Fibroblast of skin of left biceps (primary cell): ENCODE results near the gene OPN4.

Experiments used
- DNase-seq, 2 experiments: peaks; one replicate each; pipeline ENCODE4 v3.0.0-alpha.2; 2013; ENCODE audit warnings: low read depth in 2 of 2

Gene OPN4

DNA sequence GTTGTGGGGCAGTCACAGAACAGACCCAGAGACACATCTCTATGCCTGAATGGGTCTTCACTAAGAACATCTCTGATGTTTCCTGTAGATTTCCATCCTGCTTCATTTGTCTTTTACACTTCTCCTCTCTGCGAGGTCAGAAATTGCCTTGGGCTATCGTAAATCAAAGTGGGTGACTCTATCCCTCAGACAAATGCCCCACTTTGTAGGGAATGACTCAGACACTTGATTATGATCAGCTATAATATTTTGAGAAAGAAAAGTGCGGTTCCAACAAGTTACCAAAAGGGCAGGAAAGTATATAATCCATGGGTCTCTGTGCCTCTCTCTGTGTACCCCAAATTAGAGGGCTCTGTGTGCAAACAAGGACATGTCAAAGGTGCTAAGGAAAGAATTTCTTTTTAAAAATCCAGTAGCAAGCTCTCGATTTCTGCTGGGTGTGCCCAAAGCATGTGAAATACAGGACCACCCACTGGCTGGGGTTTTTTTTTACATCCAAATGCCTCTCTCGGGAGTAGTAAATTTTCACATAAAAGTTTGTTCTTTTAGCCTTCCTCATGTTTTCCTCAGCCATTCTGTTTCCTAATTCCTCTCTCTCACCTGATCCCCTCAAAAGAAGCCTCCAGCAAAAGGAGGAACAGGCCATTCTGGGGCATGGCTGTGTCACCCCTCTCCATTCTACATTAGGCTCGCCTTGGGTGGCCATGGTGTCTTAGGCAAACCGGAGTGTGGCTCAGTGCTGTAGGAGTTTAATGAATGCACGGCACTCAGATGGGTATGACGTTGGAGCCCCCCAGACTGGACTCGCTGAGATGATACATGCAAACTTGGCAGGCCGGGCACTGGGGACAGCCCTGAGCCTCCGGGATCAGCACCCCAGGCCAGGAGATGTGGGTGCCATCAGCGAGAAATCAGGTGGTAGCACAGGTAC is 6.3 kb upstream of the OPN4 start:
- DNase-seq, result no peak

DNA sequence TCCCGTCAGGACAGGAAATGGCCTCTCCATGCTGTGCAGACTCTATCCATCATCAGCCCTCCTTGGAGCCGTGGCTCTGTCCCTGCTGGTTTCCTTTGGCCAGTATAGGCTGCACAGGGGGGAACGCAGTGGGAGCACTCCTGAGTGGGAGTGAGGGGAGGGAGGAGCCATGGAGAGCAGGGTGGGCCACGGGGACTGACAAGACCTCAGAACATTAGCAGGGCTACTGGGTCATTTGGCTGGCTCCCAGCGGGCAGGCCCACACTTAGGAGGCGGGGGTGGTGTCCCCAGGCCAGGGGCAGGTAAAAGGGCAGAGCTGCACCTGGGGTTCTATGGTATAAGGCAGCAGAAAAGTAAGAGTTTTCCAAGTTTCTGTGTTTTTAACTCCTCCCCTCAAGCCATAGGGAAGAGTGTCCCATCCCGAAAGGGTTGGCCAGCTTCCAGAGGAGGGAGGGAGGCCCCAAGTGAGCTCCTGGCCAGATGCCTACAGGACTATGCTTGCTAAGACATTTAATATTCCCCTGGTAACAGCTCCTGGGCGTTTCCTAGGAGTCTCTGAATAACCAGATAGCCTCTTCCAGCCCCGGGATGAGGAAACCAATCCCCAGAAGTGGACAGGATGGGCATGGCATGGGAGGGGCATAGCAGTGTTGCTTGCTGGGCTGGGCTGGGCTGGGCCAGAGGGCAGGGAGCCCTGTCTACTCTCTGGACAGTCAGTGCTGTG is 5.5 kb upstream of the OPN4 start:
- DNase-seq, result peak in 1 of 2 experiments; percentile 36

- DNase-seq, result no peak
These were observed 4.7 kb upstream of the OPN4 start for GRCh38 chr10:86649471-86650150.

- no peak for DNase-seq
These were observed 4.2 kb upstream of the OPN4 start for GRCh38 chr10:86650151-86650550.

DNA sequence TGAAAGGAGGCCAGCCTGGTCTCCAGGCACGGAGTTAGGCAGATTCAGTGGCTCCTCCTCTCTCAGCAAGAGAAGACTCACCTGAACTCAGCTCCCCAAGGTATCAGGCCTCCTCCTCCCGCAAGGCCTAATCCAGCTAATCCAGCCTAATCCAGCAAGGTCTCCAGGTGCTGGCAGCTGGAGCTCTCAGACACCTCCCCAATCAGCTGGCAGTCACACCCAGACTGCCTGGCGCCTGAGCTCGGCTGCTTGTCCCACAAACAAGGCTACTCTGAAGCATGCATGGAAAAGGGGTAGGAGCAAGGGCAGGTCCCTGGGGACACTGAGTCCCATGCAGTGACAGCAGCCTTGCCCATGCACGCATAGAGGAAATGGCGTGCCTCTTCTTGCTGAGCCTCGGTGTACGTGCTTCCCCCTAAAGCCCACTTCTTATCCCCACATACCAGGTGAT is 3.3 kb upstream of the OPN4 start:
- DNase-seq, result no peak

GRCh38 chr10:86651631-86652331 is 2.6 kb upstream of the OPN4 start:
- no peak for DNase-seq

GRCh38 chr10:86652361-86653202 is 1.8 kb upstream of the OPN4 start:
- no peak for DNase-seq

- no peak for DNase-seq
These were observed 968 bp upstream of the OPN4 start for GRCh38 chr10:86653379-86653778.

DNA sequence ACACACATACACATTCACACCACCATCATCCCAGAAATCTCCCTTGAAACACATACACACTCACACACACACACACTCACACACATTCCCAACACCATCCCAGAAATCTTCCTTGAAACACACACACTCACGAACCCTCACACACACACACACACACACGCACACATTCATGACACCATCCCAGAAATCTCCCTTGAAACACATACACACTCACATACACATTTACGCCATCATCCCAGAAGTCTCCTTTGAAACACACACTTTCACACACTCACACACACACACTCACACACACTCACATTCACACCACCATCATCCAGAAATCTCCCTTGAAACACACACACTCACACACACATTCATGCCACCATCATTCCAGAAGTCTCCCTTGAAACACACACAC is 360 bp upstream of the OPN4 start:
- no peak for DNase-seq

DNA sequence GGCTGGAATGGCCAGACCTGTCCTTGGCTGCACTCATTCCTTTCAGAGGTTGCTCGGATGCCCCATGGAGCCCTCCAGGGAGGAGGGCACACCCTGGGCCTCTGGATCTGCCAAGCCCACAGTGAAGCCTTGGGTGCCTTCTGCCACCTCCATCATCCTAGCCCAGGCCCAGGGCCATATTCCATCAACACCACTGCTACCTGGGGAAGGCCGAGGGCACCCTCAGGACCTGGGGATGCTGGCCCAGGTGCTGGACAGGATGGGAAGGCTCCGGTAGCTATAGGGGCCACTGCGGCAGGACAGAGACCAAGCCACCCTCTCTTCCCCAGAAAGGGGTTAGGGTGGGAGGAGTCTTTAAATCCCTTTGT is 810 bp downstream of the OPN4 start:
- no peak for DNase-seq

DNA sequence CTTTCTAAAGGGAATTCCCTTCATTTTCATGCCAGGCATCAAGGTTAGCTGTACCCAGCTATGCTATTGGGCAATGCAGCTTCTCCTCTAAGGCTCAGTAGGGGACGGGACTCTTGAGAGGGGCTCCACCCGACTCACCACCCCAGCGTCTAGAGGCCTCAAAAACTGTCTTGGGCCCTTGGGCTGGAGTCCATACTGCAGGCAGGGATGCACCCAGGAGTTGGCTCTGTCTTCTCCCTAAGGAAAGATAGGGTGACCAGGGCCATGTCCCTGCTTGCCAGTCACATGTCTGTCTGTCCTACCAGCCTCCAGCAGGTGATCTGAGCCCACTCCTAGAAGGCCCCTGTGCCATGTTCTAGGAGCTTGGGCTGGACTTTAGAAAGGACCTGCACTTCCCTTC is 1.2 kb downstream of the OPN4 start:
- DNase-seq, result no peak

GRCh38 chr10:86657011-86657395 is 2.7 kb downstream of the OPN4 start:
- no peak for DNase-seq

GRCh38 chr10:86657396-86658011 is 3.2 kb downstream of the OPN4 start:
- DNase-seq, result no peak

DNA sequence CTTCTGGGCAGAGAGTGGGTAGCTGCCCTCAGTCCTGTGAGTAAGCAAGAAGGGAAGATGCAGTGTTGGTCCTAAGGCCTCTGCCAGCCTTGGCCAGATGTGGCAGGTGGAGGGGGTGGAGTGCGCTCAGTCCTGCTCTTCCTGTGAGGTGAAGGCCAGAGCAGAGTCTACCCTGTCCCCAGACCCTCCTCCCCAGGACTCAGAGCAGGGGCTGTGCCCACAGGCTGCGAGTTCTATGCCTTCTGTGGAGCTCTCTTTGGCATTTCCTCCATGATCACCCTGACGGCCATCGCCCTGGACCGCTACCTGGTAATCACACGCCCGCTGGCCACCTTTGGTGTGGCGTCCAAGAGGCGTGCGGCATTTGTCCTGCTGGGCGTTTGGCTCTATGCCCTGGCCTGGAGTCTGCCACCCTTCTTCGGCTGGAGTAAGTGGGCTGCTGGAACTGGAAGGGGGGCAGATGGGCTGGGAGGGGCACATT is 4.0 kb downstream of the OPN4 start:
- no peak for DNase-seq

GRCh38 chr10:86658751-86659150 is 4.4 kb downstream of the OPN4 start:
- no peak for DNase-seq

GRCh38 chr10:86659161-86659691 is 4.9 kb downstream of the OPN4 start:
- DNase-seq, result no peak

- no peak for DNase-seq
These were observed 5.5 kb downstream of the OPN4 start for GRCh38 chr10:86659721-86660453.

- DNase-seq, result no peak
These were observed 7.0 kb downstream of the OPN4 start for GRCh38 chr10:86661161-86662025.
